Measurements from ENCODE around the gene SPAM1. TPM values are rescaled to one million over a fixed set of nuclear protein-coding genes. Genes with fewer than 3 reads are reported as not detected.

The SPAM1 gene
- total and polyA plus RNA-seq, 2 experiments from 2014 or later = not detected

- Mint-ChIP-seq H3K9me3 (peaks cover 43% of the 10 kb centered on the region), H3K4me3 (no peak overlapping the region), H3K27ac (no peak overlapping the region), H3K36me3 (ENCODE audit: low read depth) (peaks cover 41% of the 10 kb centered on the region), H3K4me1 (peaks cover 10% of the 10 kb centered on the region), H3K27me3 (ENCODE audit: insufficient read depth, low read depth, poor library complexity) (peaks cover 2% of the 10 kb centered on the region)
- H3K36me3 ChIP-seq (ENCODE audit: insufficient read depth) = peaks cover 24% of the 10 kb centered on the region
- TF ChIP-seq, protein P1, sequence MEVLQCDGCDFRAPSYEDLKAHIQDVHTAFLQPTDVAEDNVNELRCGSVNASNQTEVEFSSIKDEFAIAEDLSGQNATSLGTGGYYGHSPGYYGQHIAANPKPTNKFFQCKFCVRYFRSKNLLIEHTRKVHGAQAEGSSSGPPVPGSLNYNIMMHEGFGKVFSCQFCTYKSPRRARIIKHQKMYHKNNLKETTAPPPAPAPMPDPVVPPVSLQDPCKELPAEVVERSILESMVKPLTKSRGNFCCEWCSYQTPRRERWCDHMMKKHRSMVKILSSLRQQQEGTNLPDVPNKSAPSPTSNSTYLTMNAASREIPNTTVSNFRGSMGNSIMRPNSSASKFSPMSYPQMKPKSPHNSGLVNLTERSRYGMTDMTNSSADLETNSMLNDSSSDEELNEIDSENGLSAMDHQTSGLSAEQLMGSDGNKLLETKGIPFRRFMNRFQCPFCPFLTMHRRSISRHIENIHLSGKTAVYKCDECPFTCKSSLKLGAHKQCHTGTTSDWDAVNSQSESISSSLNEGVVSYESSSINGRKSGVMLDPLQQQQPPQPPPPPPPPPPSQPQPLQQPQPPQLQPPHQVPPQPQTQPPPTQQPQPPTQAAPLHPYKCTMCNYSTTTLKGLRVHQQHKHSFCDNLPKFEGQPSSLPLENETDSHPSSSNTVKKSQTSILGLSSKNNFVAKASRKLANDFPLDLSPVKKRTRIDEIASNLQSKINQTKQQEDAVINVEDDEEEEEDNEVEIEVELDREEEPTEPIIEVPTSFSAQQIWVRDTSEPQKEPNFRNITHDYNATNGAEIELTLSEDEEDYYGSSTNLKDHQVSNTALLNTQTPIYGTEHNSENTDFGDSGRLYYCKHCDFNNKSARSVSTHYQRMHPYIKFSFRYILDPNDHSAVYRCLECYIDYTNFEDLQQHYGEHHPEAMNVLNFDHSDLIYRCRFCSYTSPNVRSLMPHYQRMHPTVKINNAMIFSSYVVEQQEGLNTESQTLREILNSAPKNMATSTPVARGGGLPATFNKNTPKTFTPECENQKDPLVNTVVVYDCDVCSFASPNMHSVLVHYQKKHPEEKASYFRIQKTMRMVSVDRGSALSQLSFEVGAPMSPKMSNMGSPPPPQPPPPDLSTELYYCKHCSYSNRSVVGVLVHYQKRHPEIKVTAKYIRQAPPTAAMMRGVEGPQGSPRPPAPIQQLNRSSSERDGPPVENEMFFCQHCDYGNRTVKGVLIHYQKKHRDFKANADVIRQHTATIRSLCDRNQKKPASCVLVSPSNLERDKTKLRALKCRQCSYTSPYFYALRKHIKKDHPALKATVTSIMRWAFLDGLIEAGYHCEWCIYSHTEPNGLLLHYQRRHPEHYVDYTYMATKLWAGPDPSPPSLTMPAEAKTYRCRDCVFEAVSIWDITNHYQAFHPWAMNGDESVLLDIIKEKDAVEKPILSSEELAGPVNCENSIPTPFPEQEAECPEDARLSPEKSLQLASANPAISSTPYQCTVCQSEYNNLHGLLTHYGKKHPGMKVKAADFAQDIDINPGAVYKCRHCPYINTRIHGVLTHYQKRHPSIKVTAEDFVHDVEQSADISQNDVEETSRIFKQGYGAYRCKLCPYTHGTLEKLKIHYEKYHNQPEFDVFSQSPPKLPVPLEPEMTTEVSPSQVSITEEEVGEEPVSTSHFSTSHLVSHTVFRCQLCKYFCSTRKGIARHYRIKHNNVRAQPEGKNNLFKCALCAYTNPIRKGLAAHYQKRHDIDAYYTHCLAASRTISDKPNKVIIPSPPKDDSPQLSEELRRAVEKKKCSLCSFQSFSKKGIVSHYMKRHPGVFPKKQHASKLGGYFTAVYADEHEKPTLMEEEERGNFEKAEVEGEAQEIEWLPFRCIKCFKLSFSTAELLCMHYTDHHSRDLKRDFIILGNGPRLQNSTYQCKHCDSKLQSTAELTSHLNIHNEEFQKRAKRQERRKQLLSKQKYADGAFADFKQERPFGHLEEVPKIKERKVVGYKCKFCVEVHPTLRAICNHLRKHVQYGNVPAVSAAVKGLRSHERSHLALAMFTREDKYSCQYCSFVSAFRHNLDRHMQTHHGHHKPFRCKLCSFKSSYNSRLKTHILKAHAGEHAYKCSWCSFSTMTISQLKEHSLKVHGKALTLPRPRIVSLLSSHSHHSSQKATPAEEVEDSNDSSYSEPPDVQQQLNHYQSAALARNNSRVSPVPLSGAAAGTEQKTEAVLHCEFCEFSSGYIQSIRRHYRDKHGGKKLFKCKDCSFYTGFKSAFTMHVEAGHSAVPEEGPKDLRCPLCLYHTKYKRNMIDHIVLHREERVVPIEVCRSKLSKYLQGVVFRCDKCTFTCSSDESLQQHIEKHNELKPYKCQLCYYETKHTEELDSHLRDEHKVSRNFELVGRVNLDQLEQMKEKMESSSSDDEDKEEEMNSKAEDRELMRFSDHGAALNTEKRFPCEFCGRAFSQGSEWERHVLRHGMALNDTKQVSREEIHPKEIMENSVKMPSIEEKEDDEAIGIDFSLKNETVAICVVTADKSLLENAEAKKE (CRISPR knock-in tag; IDR thresholded peaks at IDR 0.05) = no peak
- TF ChIP-seq EZH2 (IDR thresholded peaks at IDR 0.05; ENCODE audit: low read depth, unreplicated experiment) (no peak), ETS1 (IDR thresholded peaks at IDR 0.05) (no peak)
- ATAC-seq (no peak), DNase-seq (ENCODE audit: low spot score) (no peak)
- no peaks in the 10 kb centered on the region; the same call in none of the 2 replicates for H3K9me2 ChIP-seq (ENCODE audit: insufficient read depth)
- no peaks in the 10 kb centered on the region for H3K79me2 ChIP-seq (replicated peaks; ENCODE audit: insufficient read depth)
- H2AFZ ChIP-seq = no peak overlapping the region
- H3K27ac ChIP-seq (ENCODE audit: low read depth) = no peak overlapping the region
- H3F3A ChIP-seq (replicated peaks; ENCODE audit: low read depth) = no peaks in the 10 kb centered on the region; the same call in 1 of the 2 replicates
- H3K4me3 ChIP-seq = no peak overlapping the region
- no peaks in the 10 kb centered on the region for H3K27me3 ChIP-seq (ENCODE audit: insufficient read depth)
- H3K4me1 ChIP-seq (ENCODE audit: insufficient read depth) = peaks cover 4% of the 10 kb centered on the region
- no peak overlapping the region for H3K4me2 ChIP-seq
- no peaks in the 10 kb centered on the region for H4K20me1 ChIP-seq (replicated peaks; ENCODE audit: insufficient read depth)
Measured at GRCh38 chr7:123905714-123906113, 19.3 kb upstream of the SPAM1 start.

DNA sequence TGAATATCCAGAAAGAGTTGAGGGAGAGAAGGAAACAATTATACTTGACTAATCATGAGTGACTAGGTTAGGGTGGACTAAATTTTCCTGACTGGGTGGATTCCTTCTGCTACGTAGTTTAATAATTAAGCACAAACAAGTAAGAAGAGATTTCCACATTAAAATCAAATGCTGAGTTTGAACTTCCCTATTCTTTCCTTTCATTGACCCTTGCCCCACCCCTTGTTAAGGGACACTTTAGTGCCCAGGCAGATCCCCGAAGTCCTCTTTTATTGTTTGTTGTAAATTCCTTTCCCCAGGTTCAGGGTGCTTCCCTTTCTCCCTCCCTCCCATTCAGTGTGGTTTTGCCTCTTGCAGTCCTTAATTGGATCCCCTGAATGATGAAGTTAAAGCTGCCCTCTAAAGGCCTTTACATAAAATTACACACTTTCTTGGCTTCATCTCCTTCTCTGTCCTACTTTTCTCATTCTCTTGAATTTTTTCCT is 8.8 kb upstream of the SPAM1 start:
- ATAC-seq (peak; percentile 95), DNase-seq (ENCODE audit: low spot score) (peak; percentile 90)
- Histone ChIP-seq H3K4me3 (no peak overlapping the region), H3F3A (replicated peaks; ENCODE audit: low read depth) (no peaks in the 10 kb centered on the region), H3K4me1 (ENCODE audit: insufficient read depth) (peaks cover 7% of the 10 kb centered on the region), H3K79me2 (replicated peaks; ENCODE audit: insufficient read depth) (no peaks in the 10 kb centered on the region), H4K20me1 (replicated peaks; ENCODE audit: insufficient read depth) (no peaks in the 10 kb centered on the region), H3K9me2 (ENCODE audit: insufficient read depth) (no peaks in the 10 kb centered on the region), H3K27ac (ENCODE audit: low read depth) (no peak overlapping the region), H3K4me2 (no peak overlapping the region), H3K27me3 (ENCODE audit: insufficient read depth) (no peaks in the 10 kb centered on the region), H2AFZ (no peak overlapping the region), H3K36me3 (ENCODE audit: insufficient read depth) (no peaks in the 10 kb centered on the region)
- no peaks in the 10 kb centered on the region for H3K27me3 Mint-ChIP-seq (ENCODE audit: insufficient read depth, low read depth, poor library complexity)
- peak overlapping the region; percentile 50; the same call in 1 of the 2 replicates for H3K27ac Mint-ChIP-seq
- no peaks in the 10 kb centered on the region for H3K36me3 Mint-ChIP-seq (ENCODE audit: low read depth)
- H3K4me3 Mint-ChIP-seq = no peak overlapping the region
- TF ChIP-seq CTCF (conservative IDR thresholded peaks at IDR 0.05; ENCODE audit: low read depth in 2 of 2) (peak; percentile 57 to 63), JUNB (IDR thresholded peaks at IDR 0.05; ENCODE audit: unreplicated experiment) (no peak)
- H3K9me3 Mint-ChIP-seq = no peaks in the 10 kb centered on the region
- H3K4me1 Mint-ChIP-seq = peaks cover 7% of the 10 kb centered on the region; the same call in 2 of the 3 replicates
